GM06990 (cell line): ENCODE measurements around the gene OR6B1.

Experiments used
- DNase-seq: peaks from one replicate; pipeline ENCODE4 v3.0.0-alpha.2; 2011; ENCODE audit not compliant: insufficient read length; ENCODE audit errors: extremely low read depth
- H3K27me3 ChIP-seq: replicated peaks from 2 replicates; pipeline ENCODE4 v1.6.0; 2011; ENCODE audit warnings: low read length; ENCODE audit not compliant: control insufficient read depth, insufficient read depth
- H3K36me3 ChIP-seq: 2 replicates; pipeline ENCODE4 v1.5.1; 2011; ENCODE audit warnings: low read length; ENCODE audit not compliant: control insufficient read depth, insufficient read depth
- H3K4me3 ChIP-seq: replicated peaks from 2 replicates; pipeline ENCODE4 v1.5.1; 2011; ENCODE audit warnings: low read depth, mild to moderate bottlenecking, control low read depth, low read length
- CTCF ChIP-seq: IDR thresholded peaks from 2 replicates; pipeline ENCODE4 v1.5.1; 2011; ENCODE audit warnings: low read length, control low read depth, mild to moderate bottlenecking, inconsistent platforms; ENCODE audit not compliant: insufficient read depth, poor library complexity, severe bottlenecking

Gene OR6B1

GRCh38 chr7:144000020-144000419, at the start of gene OR6B1:
Gene OR6B1, plus strand, starts transcription at chr7:144000320. Its CDS starts 3,677 bp downstream, at chr7:144003997.
- TF ChIP-seq CTCF: no peak
- Histone ChIP-seq H3K36me3 (no peaks in the 10 kb centered on the region), H3K4me3 (no peak within 1 kb of the TSS), H3K27me3 (no peaks in the 10 kb centered on the region)
- DNase-seq: no peak

- Histone ChIP-seq H3K27me3 (no peaks in the 10 kb centered on the region), H3K36me3 (no peaks in the 10 kb centered on the region), H3K4me3 (no peak overlapping the region)
- no peak for TF ChIP-seq CTCF
- DNase-seq: no peak
Measured at GRCh38 chr7:143953421-143953820, 46.7 kb upstream of the OR6B1 start.

- no peaks in the 10 kb centered on the region for H3K36me3 ChIP-seq
- no peak overlapping the region for H3K4me3 ChIP-seq
- TF ChIP-seq CTCF: no peak
- DNase-seq: no peak
- no peaks in the 10 kb centered on the region for H3K27me3 ChIP-seq
Measured at GRCh38 chr7:143954135-143954534, 46.0 kb upstream of the OR6B1 start.

- H3K4me3 ChIP-seq: no peak within 1 kb of the TSS
- H3K27me3 ChIP-seq: no peaks in the 10 kb centered on the region
- DNase-seq: no peak
- no peak for TF ChIP-seq CTCF
- H3K36me3 ChIP-seq: no peaks in the 10 kb centered on the region
Measured at GRCh38 chr7:143954544-143954943, 45.6 kb upstream of the OR6B1 start, which contains the start of gene OR2F1. Gene OR2F1, plus strand, starts transcription at chr7:143954844. Its CDS starts 5,127 bp downstream, at chr7:143959971.

- no peaks in the 10 kb centered on the region for H3K36me3 ChIP-seq
- H3K27me3 ChIP-seq: no peaks in the 10 kb centered on the region
- no peak for TF ChIP-seq CTCF
- H3K4me3 ChIP-seq: no peak overlapping the region
- DNase-seq: no peak
Measured at GRCh38 chr7:143958781-143959180, 41.3 kb upstream of the OR6B1 start.
